EH (cell line): ENCODE data around the gene FLYWCH2.
"Not testable (repeated sequence)": the region's sequence is repeated elsewhere in the genome, so short reads cannot be mapped to it uniquely, and the experiment has no call there.

Experiments used
- DNase-seq: peaks from one replicate; pipeline ENCODE4 v3.0.0-alpha.2; 2015; ENCODE audit warnings: low read depth

Gene FLYWCH2

GRCh38 chr16:2943716-2944115 is 60.7 kb downstream of the FLYWCH2 start:
- not testable (repeated sequence) for DNase-seq

DNA sequence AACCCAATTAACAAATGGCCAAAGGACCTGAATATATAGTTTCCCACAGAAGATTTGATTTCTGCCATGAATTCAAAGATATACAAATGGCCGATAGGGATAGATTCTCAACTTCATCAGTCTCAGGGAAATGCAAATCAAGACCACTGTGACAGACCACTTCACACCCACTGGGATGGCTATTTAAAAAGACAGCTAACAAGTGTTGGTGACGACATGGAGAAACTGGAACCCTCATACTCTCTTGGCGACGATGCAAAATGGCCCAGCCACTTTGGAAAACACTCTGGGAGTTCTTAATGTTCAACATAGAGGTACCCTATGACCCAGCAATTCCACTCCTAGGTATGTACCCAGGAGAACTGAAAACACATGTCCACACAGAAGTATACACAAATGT is 63.6 kb downstream of the FLYWCH2 start:
- no peak for DNase-seq
